GM12801 (cell line): ENCODE results near the gene FAU.

Experiments
- TF ChIP-seq, protein P1 (sequence below): IDR thresholded peaks from one replicate; pipeline ENCODE4 v1.5.1; 2011; ENCODE audit warnings: control low read depth; ENCODE audit not compliant: insufficient read length; ENCODE audit errors: extremely low read depth

Gene FAU

DNA sequence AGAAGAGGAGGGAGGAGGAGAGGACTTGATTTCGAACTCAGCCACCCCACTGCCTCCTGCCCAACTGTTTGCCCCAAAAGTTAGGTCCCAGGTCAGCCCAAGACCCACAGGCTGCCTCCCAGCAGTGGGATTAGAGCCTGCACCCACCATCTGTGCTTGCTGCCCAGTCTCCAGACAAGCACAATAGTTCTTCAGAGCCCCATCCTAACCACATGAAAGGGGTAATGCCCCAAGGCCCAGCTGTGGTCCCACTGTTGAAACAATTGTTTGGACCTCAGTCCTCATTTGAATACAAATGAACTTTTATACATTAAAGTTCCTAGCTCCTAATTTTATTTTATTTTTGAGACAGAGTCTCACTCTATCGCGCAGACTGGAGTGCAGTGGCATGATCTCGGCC, 31.3 kb downstream of the FAU start:
- TF ChIP-seq, protein P1, sequence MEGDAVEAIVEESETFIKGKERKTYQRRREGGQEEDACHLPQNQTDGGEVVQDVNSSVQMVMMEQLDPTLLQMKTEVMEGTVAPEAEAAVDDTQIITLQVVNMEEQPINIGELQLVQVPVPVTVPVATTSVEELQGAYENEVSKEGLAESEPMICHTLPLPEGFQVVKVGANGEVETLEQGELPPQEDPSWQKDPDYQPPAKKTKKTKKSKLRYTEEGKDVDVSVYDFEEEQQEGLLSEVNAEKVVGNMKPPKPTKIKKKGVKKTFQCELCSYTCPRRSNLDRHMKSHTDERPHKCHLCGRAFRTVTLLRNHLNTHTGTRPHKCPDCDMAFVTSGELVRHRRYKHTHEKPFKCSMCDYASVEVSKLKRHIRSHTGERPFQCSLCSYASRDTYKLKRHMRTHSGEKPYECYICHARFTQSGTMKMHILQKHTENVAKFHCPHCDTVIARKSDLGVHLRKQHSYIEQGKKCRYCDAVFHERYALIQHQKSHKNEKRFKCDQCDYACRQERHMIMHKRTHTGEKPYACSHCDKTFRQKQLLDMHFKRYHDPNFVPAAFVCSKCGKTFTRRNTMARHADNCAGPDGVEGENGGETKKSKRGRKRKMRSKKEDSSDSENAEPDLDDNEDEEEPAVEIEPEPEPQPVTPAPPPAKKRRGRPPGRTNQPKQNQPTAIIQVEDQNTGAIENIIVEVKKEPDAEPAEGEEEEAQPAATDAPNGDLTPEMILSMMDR = no peak

DNA sequence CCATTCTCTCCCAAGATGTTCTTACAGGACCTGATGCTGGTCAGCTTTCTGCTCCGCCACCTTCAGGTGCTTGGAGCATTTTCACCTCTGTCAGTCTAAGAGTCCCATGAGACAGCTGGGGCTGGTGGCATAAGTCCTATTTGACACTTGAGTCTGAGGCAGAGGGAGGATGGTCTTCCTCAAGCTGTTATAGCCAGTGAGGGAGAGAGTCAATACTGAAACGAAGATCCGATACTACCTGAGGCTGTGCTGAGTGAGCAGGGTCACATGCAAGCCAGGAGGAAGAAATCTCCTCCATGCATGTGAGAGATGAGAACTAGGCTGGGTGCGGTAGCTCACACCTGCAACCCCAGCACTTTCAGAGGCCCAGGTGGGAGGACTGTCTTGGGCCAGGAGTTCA, 32.3 kb downstream of the FAU start:
- TF ChIP-seq, protein P1 = no peak

DNA sequence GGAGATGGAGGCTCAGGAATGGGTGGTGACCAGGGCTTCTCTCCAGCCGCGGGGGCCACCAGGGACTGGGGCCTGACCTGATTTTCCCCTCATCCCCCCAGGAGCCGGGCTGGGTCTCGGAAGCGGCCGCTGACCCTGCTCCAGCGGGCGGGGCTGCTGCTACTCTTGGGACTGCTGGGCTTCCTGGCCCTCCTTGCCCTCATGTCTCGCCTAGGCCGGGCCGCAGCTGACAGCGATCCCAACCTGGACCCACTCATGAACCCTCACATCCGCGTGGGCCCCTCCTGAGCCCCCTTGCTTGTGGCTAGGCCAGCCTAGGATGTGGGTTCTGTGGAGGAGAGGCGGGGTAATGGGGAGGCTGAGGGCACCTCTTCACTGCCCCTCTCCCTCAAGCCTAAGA, 34.1 kb downstream of the FAU start:
- TF ChIP-seq, protein P1 = no peak

GRCh38 chr11:65087216-65087615, 34.7 kb downstream of the FAU start:
- TF ChIP-seq, protein P1 = no peak

DNA sequence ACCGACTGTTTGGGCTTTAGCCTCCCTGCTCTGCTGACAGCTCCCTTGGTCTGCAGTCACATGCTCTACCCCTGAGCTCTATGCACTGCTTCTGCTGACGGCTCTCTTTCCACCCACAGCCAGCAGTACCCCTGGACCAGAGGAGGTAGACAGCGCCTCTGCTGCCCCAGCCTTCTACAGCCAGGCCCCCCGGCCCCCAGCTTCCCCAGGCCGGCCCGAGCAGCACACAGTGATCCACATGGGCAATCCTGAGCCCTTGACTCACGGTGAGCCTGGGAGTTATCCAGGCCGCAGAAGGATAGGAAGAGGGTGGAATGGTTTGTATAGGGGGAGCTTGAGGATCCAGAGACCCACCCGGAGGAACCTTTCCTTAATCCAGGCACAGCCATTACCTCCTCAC, 35.1 kb downstream of the FAU start:
- TF ChIP-seq, protein P1 = no peak

DNA sequence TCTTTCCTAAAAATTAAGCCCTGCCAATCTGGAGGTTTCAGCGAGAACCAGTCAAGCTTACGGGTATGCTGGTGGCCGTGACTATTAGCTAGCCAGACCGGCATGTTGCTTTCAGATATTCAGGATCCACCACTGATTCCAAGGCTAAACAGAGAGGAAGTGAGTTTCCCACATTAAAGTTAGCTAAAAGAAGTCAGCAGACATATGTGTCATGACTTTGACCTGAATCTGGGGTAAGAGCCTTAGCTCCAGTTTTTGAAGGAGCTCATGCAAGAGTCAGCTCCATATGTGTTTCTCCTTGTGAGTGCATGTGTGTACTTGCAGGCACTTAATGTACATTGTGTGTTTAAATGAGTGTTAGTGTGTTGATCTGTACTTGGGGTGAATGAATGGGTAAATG, 36.5 kb downstream of the FAU start:
- TF ChIP-seq, protein P1 = no peak

DNA sequence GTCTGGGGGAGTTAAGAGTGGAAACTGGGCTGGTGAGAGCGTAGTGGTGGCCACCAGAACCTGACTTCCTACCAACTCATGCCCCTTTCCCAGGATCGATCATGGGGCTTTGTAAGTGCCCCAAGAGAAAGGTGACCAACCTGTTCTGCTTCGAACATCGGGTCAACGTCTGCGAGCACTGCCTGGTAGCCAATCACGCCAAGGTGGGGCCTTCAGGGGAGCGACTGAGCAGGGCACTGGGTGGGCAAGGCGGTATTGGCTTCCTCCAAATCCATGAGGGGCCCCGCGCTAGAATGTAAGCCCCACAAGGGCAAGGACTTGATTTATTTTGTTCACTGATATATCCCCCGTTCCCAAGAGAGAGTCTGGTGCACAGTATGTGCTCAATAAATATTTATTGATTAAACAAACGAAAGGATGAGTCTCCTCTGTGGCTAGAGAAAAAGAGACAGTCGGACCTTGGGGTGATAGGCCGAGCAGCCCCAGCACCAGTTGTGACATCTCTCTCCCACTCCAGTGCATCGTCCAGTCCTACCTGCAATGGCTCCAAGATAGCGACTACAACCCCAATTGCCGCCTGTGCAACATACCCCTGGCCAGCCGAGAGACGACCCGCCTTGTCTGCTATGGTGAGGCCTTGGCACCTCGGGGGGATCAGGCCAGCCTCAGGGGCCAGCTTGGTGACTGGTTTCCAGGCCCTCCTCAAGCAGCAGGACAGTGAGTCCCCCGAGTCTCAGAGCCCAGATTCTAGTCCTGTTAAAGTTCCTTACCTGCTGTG, 37.1 kb downstream of the FAU start:
- TF ChIP-seq, protein P1 = no peak
